B cell (primary cell): ENCODE measurements around the gene PXMP2. TPM values are rescaled to one million over a fixed set of nuclear protein-coding genes. Genes with fewer than 3 reads are reported as not detected.

Experiments used
- ATAC-seq: fragments of 200-7000 bp; cut with Tn5 transposase; one replicate; pipeline ENCODE4 v1.10.0; 2021; ENCODE audit warnings: low read depth, mild to moderate bottlenecking, moderate number of reproducible peaks, moderate library complexity
- CTCF ChIA-PET: fragments of 350-600 bp; sonication (Branson Sonifier 250); formaldehyde crosslinking; loops from one replicate; lab custom pipeline; 2021; ENCODE audit warnings: antibody characterized with exemption, inconsistent platforms; lab: Charles Lee
- POLR2A ChIA-PET: fragments of 350-600 bp; sonication (Branson Sonifier 250); formaldehyde crosslinking; loops from one replicate; lab custom pipeline; 2021; ENCODE audit warnings: antibody characterized with exemption; lab: Charles Lee
- DNase-seq: peaks from one replicate; pipeline ENCODE4 v3.0.0; 2013
- H2AFZ ChIP-seq: 2 replicates; pipeline ENCODE4 v1.6.1; 2012; ENCODE audit warnings: mild to moderate bottlenecking, low read depth, low read length; ENCODE audit not compliant: insufficient read depth, poor library complexity, severe bottlenecking
- H3K27ac ChIP-seq, 2 donors: 1 replicate in 1 of 2; 2 replicates in 1 of 2; pipeline ENCODE4 v1.5.1; 2012 to 2013; ENCODE audit warnings: low read length in 2 of 2, mild to moderate bottlenecking in 2 of 2, moderate library complexity in 1 of 2
- H3K27me3 ChIP-seq, 4 experiments: fragments of 200-600 bp in 1 of 4; sonication (generic) in 1 of 4; replicated peaks in 1 of 4; 1 replicate in 2 of 4; 2 replicates in 2 of 4; pipeline versions ENCODE4 v1.6.1 to v1.7.0; 2013 to 2016; ENCODE audit warnings: low read length in 3 of 4, mild to moderate bottlenecking in 2 of 4, mixed read lengths in 1 of 4, moderate library complexity in 1 of 4; ENCODE audit not compliant: insufficient read depth in 4 of 4, control insufficient read depth in 3 of 4; ENCODE audit errors: control extremely low read depth in 1 of 4
- H3K36me3 ChIP-seq, 2 experiments: replicated peaks in 1 of 2; 1 replicate in 1 of 2; 2 replicates in 1 of 2; pipeline versions ENCODE4 v1.6.1 to v1.7.1; 2013; ENCODE audit warnings: low read length in 1 of 2; ENCODE audit not compliant: insufficient read depth in 2 of 2, control insufficient read depth in 1 of 2; ENCODE audit errors: control extremely low read depth in 1 of 2, extremely low read depth in 1 of 2
- H3K4me1 ChIP-seq, 2 donors: fragments of 200-600 bp in 1 of 2; sonication (generic) in 1 of 2; 1 replicate in 1 of 2; 2 replicates in 1 of 2; pipeline versions ENCODE4 v1.5.1 to v1.6.1; 2013 to 2017; ENCODE audit warnings: low read length in 2 of 2; ENCODE audit not compliant: control insufficient read depth in 2 of 2, insufficient read depth in 2 of 2
- H3K4me2 ChIP-seq: replicated peaks from 2 replicates; pipeline ENCODE3; 2012; ENCODE audit warnings: mild to moderate bottlenecking, low read depth, low read length; ENCODE audit not compliant: poor library complexity, severe bottlenecking
- H3K4me3 ChIP-seq, 5 experiments: fragments of 200-600 bp in 1 of 5; sonication (generic) in 1 of 5; 1 replicate in 3 of 5; 2 replicates in 2 of 5; pipeline versions ENCODE4 v1.5.1 to v1.7.0; 2011 to 2016; ENCODE audit warnings: low read length in 4 of 5, mild to moderate bottlenecking in 4 of 5, low read depth in 2 of 5, control low read depth in 1 of 5, moderate library complexity in 1 of 5; ENCODE audit not compliant: insufficient read depth in 1 of 5; ENCODE audit errors: control extremely low read depth in 1 of 5, extremely low read depth in 1 of 5
- H3K79me2 ChIP-seq: fragments of 200-600 bp; sonication (generic); one replicate; pipeline ENCODE4 v1.6.0; 2016; ENCODE audit warnings: low read length; ENCODE audit not compliant: control insufficient read depth, insufficient read depth
- H3K9ac ChIP-seq: fragments of 200-600 bp; sonication (generic); 2 replicates; pipeline ENCODE4 v1.6.1; 2017; ENCODE audit warnings: mild to moderate bottlenecking, low read length, moderate library complexity
- H3K9me3 ChIP-seq, 3 donors: one replicate each; pipeline versions ENCODE4 v1.6.1 to v1.7.1; 2013; ENCODE audit warnings: low read length in 2 of 3; ENCODE audit not compliant: control insufficient read depth in 2 of 3, insufficient read depth in 1 of 3; ENCODE audit errors: control extremely low read depth in 1 of 3
- H4K20me1 ChIP-seq: 2 replicates; pipeline ENCODE4 v1.6.0; 2012; ENCODE audit warnings: mild to moderate bottlenecking, low read length; ENCODE audit not compliant: insufficient read depth, control insufficient read depth, poor library complexity, severe bottlenecking
- H3K27ac Mint-ChIP-seq: one replicate; pipeline ENCODE4 v1.8.0; 2021; ENCODE audit warnings: mixed read lengths
- H3K27me3 Mint-ChIP-seq: one replicate; pipeline ENCODE4 v1.8.0; 2021; ENCODE audit warnings: mixed read lengths
- H3K4me1 Mint-ChIP-seq: one replicate; pipeline ENCODE4 v1.8.0; 2021; ENCODE audit warnings: mixed read lengths
- H3K4me3 Mint-ChIP-seq: one replicate; pipeline ENCODE4 v1.8.0; 2021; ENCODE audit warnings: mixed read lengths
- H3K9me3 Mint-ChIP-seq: one replicate; pipeline ENCODE4 v1.8.0; 2022; ENCODE audit warnings: mixed read lengths; ENCODE audit not compliant: insufficient read depth
- CTCF ChIP-seq: fragments of 200-600 bp; IDR thresholded peaks from one replicate; pipeline ENCODE4 v1.8.0; 2022; ENCODE audit warnings: antibody characterized with exemption, mild to moderate bottlenecking
- EZH2 ChIP-seq: IDR thresholded peaks from 2 replicates; pipeline ENCODE4 v1.6.1; 2012; ENCODE audit warnings: borderline replicate concordance, low read depth, mild to moderate bottlenecking, moderate library complexity, low read length; ENCODE audit not compliant: insufficient read depth, poor library complexity, severe bottlenecking
- WGBS: methylation state at CpG from one replicate; pipeline ENCODE4 v1.1.5; 2013; ENCODE audit warnings: missing lambda C conversion rate; ENCODE audit not compliant: insufficient coverage; 5-methylcytosine and 5-hydroxymethylcytosine counted together
- intact Hi-C: fragments of 100-400 bp; cut with micrococcal nuclease; formaldehyde crosslinking; loops from one replicate; pipeline ENCODE4 v1.10.0; 2022
- polyA plus RNA-seq: library from polyadenylated mRNA; depleted of rRNA; stranded (reverse); fragments of >200 nt; gene quantifications from 2 replicates; pipeline ENCODE4 v1.2.3, GENCODE V29; 2012
- total RNA-seq, 2 donors: library from RNA; stranded (reverse); fragments of 120-200 nt in 1 of 2; gene quantifications; 1 replicate in 1 of 2; 2 replicates in 1 of 2; pipeline versions ENCODE4 v1.2.3 to v1.2.4, GENCODE V29; 2013 to 2022

Gene PXMP2
- total and polyA plus RNA-seq, 2 donors (not counting 1 experiment from before 2014, with no cell fraction given): 4.3 to 10.2 TPM

GRCh38 chr12:132724506-132725241 is 37.3 kb downstream of the PXMP2 start:
- ATAC-seq (no peak), DNase-seq (no peak)
- intact Hi-C loops: no loop called here
- peaks cover 17% of the 10 kb centered on the region for H4K20me1 ChIP-seq
- no peak overlapping the region for H3K27ac Mint-ChIP-seq
- H3K9me3 ChIP-seq: no peaks in the 10 kb centered on the region
- H2AFZ ChIP-seq: no peak overlapping the region
- peaks cover 1 to 69% of the 10 kb centered on the region in 2 experiments for H3K36me3 ChIP-seq
- no peaks in the 10 kb centered on the region for H3K27me3 ChIP-seq
- no peaks in the 10 kb centered on the region for H3K4me1 Mint-ChIP-seq
- 98% methylated on average over 30 of the region's 30 CpGs for WGBS
- H3K4me2 ChIP-seq: no peak overlapping the region
- H3K4me3 Mint-ChIP-seq: no peak overlapping the region
- no peak overlapping the region for H3K4me3 ChIP-seq
- H3K79me2 ChIP-seq: peaks cover 14% of the 10 kb centered on the region
- H3K9ac ChIP-seq: no peak overlapping the region
- no peaks in the 10 kb centered on the region for H3K4me1 ChIP-seq
- ChIA-PET CTCF (no interaction called here), POLR2A (no interaction called here)
- no peak overlapping the region for H3K27ac ChIP-seq
- H3K27me3 Mint-ChIP-seq: no peaks in the 10 kb centered on the region
- TF ChIP-seq EZH2: no peak
- TF ChIP-seq CTCF: no peak
- H3K9me3 Mint-ChIP-seq: no peaks in the 10 kb centered on the region

- TF ChIP-seq CTCF (no peak), EZH2 (no peak)
- H3K79me2 ChIP-seq: peaks cover 14% of the 10 kb centered on the region
- intact Hi-C loops: no loop called here
These were observed 39.0 kb downstream of the PXMP2 start for GRCh38 chr12:132726386-132726785.

More at GRCh38 chr12:132726386-132726785, 39.0 kb downstream of the PXMP2 start:
- H3K36me3 ChIP-seq: peaks cover 1 to 74% of the 10 kb centered on the region in 2 experiments
- Mint-ChIP-seq H3K27me3 (no peaks in the 10 kb centered on the region), H3K27ac (no peak overlapping the region), H3K9me3 (no peaks in the 10 kb centered on the region), H3K4me1 (no peaks in the 10 kb centered on the region), H3K4me3 (no peak overlapping the region)
- no peak for DNase-seq
- H3K9ac ChIP-seq: no peak overlapping the region
- no peak overlapping the region for H3K4me3 ChIP-seq
- H3K9me3 ChIP-seq: no peaks in the 10 kb centered on the region
- ATAC-seq: no peak
- no peaks in the 10 kb centered on the region for H3K4me1 ChIP-seq
- CTCF ChIA-PET: no interaction called here
- POLR2A ChIA-PET: no interaction called here
- peaks cover 6% of the 10 kb centered on the region for H4K20me1 ChIP-seq
- H3K27me3 ChIP-seq: no peaks in the 10 kb centered on the region
- no peak overlapping the region for H3K4me2 ChIP-seq
- no peak overlapping the region for H2AFZ ChIP-seq
- H3K27ac ChIP-seq: no peak overlapping the region
- WGBS: 99% methylated on average over 12 of the region's 12 CpGs
